ENCODE measurements around the gene USP5. TPM values are rescaled to one million over a fixed set of nuclear protein-coding genes. Genes with fewer than 3 reads are reported as not detected.

USP5 gene
- total and polyA plus RNA-seq, 2 donors (not counting 3 experiments of a cell fraction or from before 2014, with no cell fraction given): 68.9 to 135 TPM

- Histone ChIP-seq H3K79me2 (ENCODE audit: control insufficient read depth, insufficient read depth, low read length) (no peaks in the 10 kb centered on the region), H3K9me1 (replicated peaks; ENCODE audit: control insufficient read depth, extremely low read depth, insufficient read depth, low read length) (no peaks in the 10 kb centered on the region), H3K9ac (replicated peaks; ENCODE audit: extremely low read depth, insufficient read depth, low read length) (peak within 1 kb of the TSS; percentile 21), H3K4me1 (ENCODE audit: control insufficient read depth, extremely low read depth, insufficient read depth, low read length) (peaks cover 11% of the 10 kb centered on the region), H3K4me2 (ENCODE audit: insufficient read depth, low read length) (peak within 1 kb of the TSS; percentile 83), H3K36me3 (ENCODE audit: control insufficient read depth in 2 of 2, extremely low read depth in 1 of 2, insufficient read depth in 2 of 2, low read length in 2 of 2) (no peaks in the 10 kb centered on the region), H3K27me3 (ENCODE audit: control insufficient read depth in 2 of 2, insufficient read depth in 2 of 2, low read length in 2 of 2) (no peaks in the 10 kb centered on the region), H4K20me1 (replicated peaks; ENCODE audit: control insufficient read depth, extremely low read depth, insufficient read depth, low read length) (no peaks in the 10 kb centered on the region), H3K4me3 (replicated peaks in 1 of 3; ENCODE audit: insufficient read depth in 1 of 3, low read depth in 1 of 3, low read length in 3 of 3) (peak within 1 kb of the TSS; percentile 51 to 57 (median 52)), H3K27ac (ENCODE audit: insufficient read depth, low read depth, low read length) (no peak within 1 kb of the TSS), H2AFZ (ENCODE audit: low read depth, low read length) (peak within 1 kb of the TSS; percentile 98), H3K9me3 (replicated peaks; ENCODE audit: control insufficient read depth, insufficient read depth, low read length) (no peaks in the 10 kb centered on the region)
- DNase-seq (ENCODE audit: low read depth, low spot score): peak; percentile 51
- POLR2A ChIA-PET: no interaction called here
- intact Hi-C loops (cut with micrococcal nuclease) (loop anchor here (1.0 kb wide), 1 partner anchor 10 kb away; no protein-coding TSS in a partner anchor), dilution Hi-C loops (cut with MboI; ENCODE audit: extremely low pct_ligation_motif_present, low sequenced_read_pairs) (no loop called here)
- TF ChIP-seq POLR2AphosphoS5 (IDR thresholded peaks at IDR 0.05; ENCODE audit: insufficient read depth, low read depth, low read length): no peak
- no peak for TF ChIP-seq GATA2 (IDR thresholded peaks at IDR 0.05; ENCODE audit: insufficient read depth, insufficient read length, low read depth, low read length)
- TF ChIP-seq POLR2A (IDR thresholded peaks at IDR 0.05; ENCODE audit: low read depth, low read length): no peak
- TF ChIP-seq MYC (IDR thresholded peaks at IDR 0.05; ENCODE audit: low read depth, low read length): no peak
- TF ChIP-seq FOS (IDR thresholded peaks at IDR 0.05; ENCODE audit: borderline replicate concordance, insufficient read depth, low read length): no peak
- no peak for TF ChIP-seq MAX (IDR thresholded peaks at IDR 0.05; ENCODE audit: insufficient read depth, insufficient read length)
- no peak for TF ChIP-seq EZH2 (IDR thresholded peaks at IDR 0.05; ENCODE audit: borderline replicate concordance, low read depth, low read length, severe bottlenecking)
- TF ChIP-seq CTCF (IDR thresholded peaks at IDR 0.05; ENCODE audit: extremely low read depth in 1 of 2, insufficient read depth in 1 of 2, low read depth in 1 of 2, low read length in 2 of 2): no peak
- TF ChIP-seq JUN (IDR thresholded peaks at IDR 0.05; ENCODE audit: borderline replicate concordance, insufficient read depth, insufficient read length, low read depth): no peak
- FAIRE-seq: no peak
- BruUV-seq (replicated peaks): no TSS peak
- CTCF ChIA-PET: interaction anchor here (0.7 to 0.9 kb wide), 2 partner anchors 11 to 23 kb away, joined by 3 read pairs; no protein-coding TSS in a partner anchor
Observed at GRCh38 chr12:6914246-6914946, 62.4 kb downstream of the USP5 start, which contains the start of gene ENO2. TSS of gene ENO2 (plus strand) at chr12:6914580. CDS start at chr12:6915833, 1,253 bp downstream.
